Mesenchymal stem cell (in vitro differentiated cells and primary cell): Measurements from ENCODE around the gene KCNIP4.

ENCODE experiments used
- DNase-seq: peaks from one replicate; pipeline ENCODE4 v3.0.0-alpha.2; 2013
- H2AFZ ChIP-seq: one replicate; pipeline ENCODE4 v1.6.1; 2013; ENCODE audit warnings: low read depth, mild to moderate bottlenecking, control low read depth, inconsistent platforms, low read length, moderate library complexity
- H2AK5ac ChIP-seq: 2 replicates; pipeline ENCODE4 v1.6.1; 2013; ENCODE audit warnings: low read length, moderate library complexity, mild to moderate bottlenecking, inconsistent platforms; ENCODE audit not compliant: severe bottlenecking
- H2BK120ac ChIP-seq: one replicate; pipeline ENCODE4 v1.6.1; 2013; ENCODE audit warnings: low read depth, mild to moderate bottlenecking, inconsistent platforms, low read length, moderate library complexity
- H2BK12ac ChIP-seq, 2 experiments: one replicate each; pipeline ENCODE4 v1.6.1; 2013; ENCODE audit warnings: inconsistent platforms in 2 of 2, low read length in 2 of 2, mild to moderate bottlenecking in 2 of 2, moderate library complexity in 2 of 2, control low read depth in 1 of 2
- H2BK15ac ChIP-seq: one replicate; pipeline ENCODE4 v1.6.1; 2013; ENCODE audit warnings: mild to moderate bottlenecking, low read depth, inconsistent platforms; ENCODE audit not compliant: poor library complexity, severe bottlenecking
- H2BK5ac ChIP-seq: 2 replicates; pipeline ENCODE4 v1.6.1; 2013; ENCODE audit warnings: low read depth, mild to moderate bottlenecking, low read length, control low read depth, inconsistent platforms; ENCODE audit not compliant: poor library complexity, severe bottlenecking
- H3K14ac ChIP-seq, 2 experiments: one replicate each; pipeline ENCODE4 v1.6.1; 2013; ENCODE audit warnings: inconsistent platforms in 2 of 2, low read length in 2 of 2, control low read depth in 1 of 2, mild to moderate bottlenecking in 1 of 2, moderate library complexity in 1 of 2
- H3K18ac ChIP-seq, 2 experiments: one replicate each; pipeline ENCODE4 v1.6.1; 2013; ENCODE audit warnings: inconsistent platforms in 2 of 2, low read length in 2 of 2, control low read depth in 1 of 2, low read depth in 1 of 2, mild to moderate bottlenecking in 1 of 2
- H3K23ac ChIP-seq, 2 experiments: one replicate each; pipeline ENCODE4 v1.6.1; 2013; ENCODE audit warnings: inconsistent platforms in 2 of 2, low read length in 2 of 2, mild to moderate bottlenecking in 2 of 2, moderate library complexity in 2 of 2, control low read depth in 1 of 2
- H3K27ac ChIP-seq: 2 replicates; pipeline ENCODE4 v1.5.1; 2013; ENCODE audit warnings: mild to moderate bottlenecking, moderate library complexity, low read length, control low read depth, inconsistent platforms; ENCODE audit not compliant: poor library complexity, severe bottlenecking
- H3K27me3 ChIP-seq, 2 experiments: 2 replicates each; pipeline versions ENCODE4 v1.6.1 to v1.7.0; 2013; ENCODE audit warnings: low read length in 2 of 2, mild to moderate bottlenecking in 2 of 2, moderate library complexity in 2 of 2, control low read depth in 1 of 2, inconsistent platforms in 1 of 2; ENCODE audit not compliant: control insufficient read depth in 1 of 2, insufficient read depth in 1 of 2
- H3K36me3 ChIP-seq, 2 experiments: 2 replicates each; pipeline versions ENCODE4 v1.6.1 to v1.7.0; 2013; ENCODE audit warnings: low read length in 2 of 2, control low read depth in 1 of 2, inconsistent platforms in 1 of 2, low read depth in 1 of 2, mild to moderate bottlenecking in 1 of 2; ENCODE audit not compliant: insufficient read depth in 2 of 2, control insufficient read depth in 1 of 2
- H3K4ac ChIP-seq, 2 experiments: one replicate each; pipeline ENCODE4 v1.6.1; 2013; ENCODE audit warnings: inconsistent platforms in 2 of 2, low read length in 2 of 2, mild to moderate bottlenecking in 2 of 2, moderate library complexity in 2 of 2, control low read depth in 1 of 2, low read depth in 1 of 2
- H3K4me1 ChIP-seq: 2 replicates; pipeline ENCODE4 v1.6.1; 2013; ENCODE audit warnings: low read depth, low read length, control low read depth; ENCODE audit not compliant: control insufficient read depth, insufficient read depth
- H3K4me2 ChIP-seq: 2 replicates; pipeline ENCODE4 v1.6.1; 2013; ENCODE audit warnings: low read length, mild to moderate bottlenecking, inconsistent platforms; ENCODE audit not compliant: poor library complexity, severe bottlenecking
- H3K4me3 ChIP-seq, 2 experiments: 2 replicates each; pipeline versions ENCODE4 v1.5.1 to v1.7.0; 2013; ENCODE audit warnings: low read length in 2 of 2, mild to moderate bottlenecking in 2 of 2, control low read depth in 1 of 2, low read depth in 1 of 2; ENCODE audit not compliant: insufficient read depth in 1 of 2
- H3K79me1 ChIP-seq: replicated peaks from 2 replicates; pipeline ENCODE4 v1.6.1; 2013; ENCODE audit warnings: mild to moderate bottlenecking, control low read depth, low read length, inconsistent platforms; ENCODE audit not compliant: poor library complexity, severe bottlenecking
- H3K9ac ChIP-seq: 2 replicates; pipeline ENCODE4 v1.7.0; 2013; ENCODE audit warnings: mild to moderate bottlenecking, low read length, moderate library complexity
- H3K9me3 ChIP-seq: 2 replicates; pipeline ENCODE4 v1.7.0; 2013; ENCODE audit warnings: mild to moderate bottlenecking, low read length; ENCODE audit not compliant: control insufficient read depth
- H4K8ac ChIP-seq: one replicate; pipeline ENCODE4 v1.6.1; 2013; ENCODE audit warnings: inconsistent platforms, mild to moderate bottlenecking, low read length, moderate library complexity
- H4K91ac ChIP-seq: one replicate; pipeline ENCODE4 v1.6.1; 2013; ENCODE audit warnings: mild to moderate bottlenecking, low read length, inconsistent platforms
- WGBS: methylation state at CpG from one replicate; pipeline ENCODE4 v1.1.7; 2013; ENCODE audit warnings: mixed read lengths; 5-methylcytosine and 5-hydroxymethylcytosine counted together

The KCNIP4 gene

GRCh38 chr4:21192367-21192766 lies 756.2 kb downstream of the KCNIP4 start:
- no peak overlapping the region for H3K4me3 ChIP-seq
- H2BK12ac ChIP-seq, result no peak overlapping the region
- H2BK5ac ChIP-seq, result no peak overlapping the region
- DNase-seq, result no peak
- H2AFZ ChIP-seq, result no peak overlapping the region
- H2BK120ac ChIP-seq, result no peak overlapping the region
- no peak overlapping the region for H3K9ac ChIP-seq
- no peak overlapping the region for H3K14ac ChIP-seq
- no peak overlapping the region for H3K23ac ChIP-seq
- H4K8ac ChIP-seq, result no peak overlapping the region
- H2AK5ac ChIP-seq, result no peak overlapping the region
- H3K79me1 ChIP-seq, result no peaks in the 10 kb centered on the region
- H3K9me3 ChIP-seq, result peaks cover 2% of the 10 kb centered on the region
- H4K91ac ChIP-seq, result no peak overlapping the region
- H3K27me3 ChIP-seq, result no peaks in the 10 kb centered on the region
- no peak overlapping the region for H3K4ac ChIP-seq
- 100% methylated on average over 1 of the region's 2 CpGs for WGBS
- no peak overlapping the region for H2BK15ac ChIP-seq
- no peak overlapping the region for H3K4me2 ChIP-seq
- H3K27ac ChIP-seq, result no peak overlapping the region
- no peaks in the 10 kb centered on the region for H3K36me3 ChIP-seq
- no peak overlapping the region for H3K18ac ChIP-seq
- no peaks in the 10 kb centered on the region for H3K4me1 ChIP-seq

DNA sequence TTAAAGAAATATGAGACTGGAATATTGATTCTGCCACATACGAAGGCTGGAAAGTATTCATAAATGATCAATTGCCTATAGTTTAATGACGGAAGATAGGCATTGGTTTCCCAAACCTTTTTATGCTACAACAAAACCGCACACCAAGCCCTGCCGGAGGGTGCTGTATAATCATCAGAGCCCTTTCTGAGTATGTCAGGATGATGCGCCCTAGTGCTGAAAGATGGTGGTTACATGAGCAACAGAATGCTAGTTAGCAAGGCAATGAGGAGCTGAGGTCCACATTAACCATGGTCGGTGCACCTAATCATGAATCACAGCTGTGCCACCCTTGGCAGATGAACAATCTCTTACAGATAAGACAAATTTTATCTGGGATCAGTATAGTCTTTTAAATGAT lies 757.3 kb downstream of the KCNIP4 start:
- Histone ChIP-seq H3K9me3 (peaks cover 2% of the 10 kb centered on the region), H3K4ac (no peak overlapping the region), H3K4me2 (no peak overlapping the region), H3K36me3 (no peaks in the 10 kb centered on the region), H2BK15ac (no peak overlapping the region), H2BK5ac (no peak overlapping the region), H3K4me1 (no peaks in the 10 kb centered on the region), H2BK120ac (no peak overlapping the region), H3K18ac (no peak overlapping the region), H4K8ac (no peak overlapping the region), H4K91ac (no peak overlapping the region), H2AK5ac (no peak overlapping the region), H3K14ac (no peak overlapping the region), H3K23ac (no peak overlapping the region), H3K9ac (no peak overlapping the region), H2AFZ (no peak overlapping the region), H3K27ac (no peak overlapping the region), H3K79me1 (no peaks in the 10 kb centered on the region), H3K4me3 (no peak overlapping the region), H3K27me3 (no peaks in the 10 kb centered on the region), H2BK12ac (no peak overlapping the region)
- WGBS, result 80% methylated on average over 4 of the region's 6 CpGs
- no peak for DNase-seq

DNA sequence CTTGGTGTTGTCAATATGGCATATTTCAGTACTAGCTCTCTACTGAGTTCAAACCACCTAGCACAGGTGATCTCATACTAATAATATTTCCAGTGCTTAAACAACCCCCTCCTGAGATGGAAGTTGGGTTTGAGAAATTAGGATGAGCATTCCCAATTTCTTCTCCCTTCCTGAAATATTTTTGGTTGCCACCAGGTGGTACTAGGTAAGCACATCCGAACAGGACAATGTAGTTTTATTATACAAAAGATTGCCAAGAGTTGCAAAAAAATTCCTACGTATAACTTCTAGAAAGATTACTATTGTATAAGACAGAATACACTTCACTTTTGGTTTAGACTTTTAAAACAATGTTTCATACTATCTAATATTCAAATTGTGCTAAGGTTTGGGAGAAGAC lies 763.8 kb downstream of the KCNIP4 start:
- Histone ChIP-seq H3K79me1 (no peaks in the 10 kb centered on the region), H3K18ac (no peak overlapping the region), H4K8ac (no peak overlapping the region), H2BK5ac (no peak overlapping the region), H2BK120ac (no peak overlapping the region), H3K4me1 (no peaks in the 10 kb centered on the region), H3K9ac (no peak overlapping the region), H3K4ac (no peak overlapping the region), H2AFZ (no peak overlapping the region), H3K23ac (no peak overlapping the region), H4K91ac (no peak overlapping the region), H3K36me3 (no peaks in the 10 kb centered on the region), H3K9me3 (no peaks in the 10 kb centered on the region), H3K14ac (no peak overlapping the region), H2AK5ac (no peak overlapping the region), H3K27ac (no peak overlapping the region), H3K4me3 (no peak overlapping the region), H3K27me3 (no peaks in the 10 kb centered on the region), H2BK12ac (no peak overlapping the region), H3K4me2 (no peak overlapping the region), H2BK15ac (no peak overlapping the region)
- WGBS, result 100% methylated on average over 1 of the region's 2 CpGs
- no peak for DNase-seq

DNA sequence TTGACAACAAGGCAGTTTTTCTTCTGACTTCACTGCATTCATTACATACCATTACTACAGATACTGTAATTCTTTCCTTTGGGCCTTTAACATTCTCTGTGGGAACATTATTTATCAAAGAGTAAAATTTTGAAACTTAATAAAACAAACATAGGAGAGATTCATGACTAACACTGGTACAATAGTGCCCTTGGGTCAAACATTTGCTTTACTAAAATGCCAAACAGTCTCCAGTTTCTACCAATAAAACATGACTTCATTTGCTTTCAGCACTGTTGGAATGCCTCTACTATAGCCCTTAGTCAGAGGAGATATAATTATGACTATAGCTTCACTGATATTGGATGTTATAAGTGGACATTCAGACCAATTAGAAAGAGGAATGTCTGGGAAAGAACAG lies 766.9 kb downstream of the KCNIP4 start:
- no peak overlapping the region for H2BK15ac ChIP-seq
- no peak overlapping the region for H4K91ac ChIP-seq
- H3K36me3 ChIP-seq, result no peaks in the 10 kb centered on the region
- H3K23ac ChIP-seq, result no peak overlapping the region
- no peak overlapping the region for H2AFZ ChIP-seq
- H3K4me1 ChIP-seq, result no peaks in the 10 kb centered on the region
- H3K18ac ChIP-seq, result no peak overlapping the region
- no peak overlapping the region for H3K9ac ChIP-seq
- H3K79me1 ChIP-seq, result no peaks in the 10 kb centered on the region
- H3K4ac ChIP-seq, result no peak overlapping the region
- no peaks in the 10 kb centered on the region for H3K9me3 ChIP-seq
- H3K4me2 ChIP-seq, result no peak overlapping the region
- no peak overlapping the region for H2BK120ac ChIP-seq
- no peak overlapping the region for H2BK12ac ChIP-seq
- H3K14ac ChIP-seq, result no peak overlapping the region
- no peak overlapping the region for H2BK5ac ChIP-seq
- H2AK5ac ChIP-seq, result no peak overlapping the region
- no peaks in the 10 kb centered on the region for H3K27me3 ChIP-seq
- H3K4me3 ChIP-seq, result no peak overlapping the region
- peak; percentile 34 for DNase-seq
- no peak overlapping the region for H4K8ac ChIP-seq
- H3K27ac ChIP-seq, result peak overlapping the region; percentile 28
